Neural crest cell (in vitro differentiated cells): ENCODE data around the gene RFLNA. TPM values are rescaled to one million over a fixed set of nuclear protein-coding genes. Genes with fewer than 3 reads are reported as not detected.

Experiments used
- DNase-seq: peaks from one replicate; pipeline ENCODE4 v3.0.0; 2021; ENCODE audit warnings: low read depth, mixed read lengths, low spot score
- H3K27ac Mint-ChIP-seq: one replicate; pipeline ENCODE4 v1.8.0; 2021; ENCODE audit warnings: mild to moderate bottlenecking, mixed read lengths; ENCODE audit not compliant: unreplicated experiment
- H3K27me3 Mint-ChIP-seq: 2 replicates; pipeline ENCODE4 v1.8.0; 2021; ENCODE audit warnings: low read depth, mild to moderate bottlenecking, mixed read lengths
- H3K36me3 Mint-ChIP-seq: 2 replicates; pipeline ENCODE4 v1.8.0; 2021; ENCODE audit warnings: low read depth, mild to moderate bottlenecking, mixed read lengths
- H3K4me1 Mint-ChIP-seq: 2 replicates; pipeline ENCODE4 v1.8.0; 2021; ENCODE audit warnings: mixed read lengths
- H3K4me3 Mint-ChIP-seq: one replicate; pipeline ENCODE4 v1.8.0; 2021; ENCODE audit warnings: mild to moderate bottlenecking, mixed read lengths
- H3K9me3 Mint-ChIP-seq: 2 replicates; pipeline ENCODE4 v1.8.0; 2021; ENCODE audit warnings: mixed read lengths
- long read RNA-seq: library from polyadenylated mRNA; unstranded; transcript quantifications from one replicate; pipeline ENCODE4 v2.0.0, GENCODE V29; 2020
- total RNA-seq: library from RNA; stranded (reverse); gene quantifications from 2 replicates; pipeline ENCODE4 v1.2.1, GENCODE V29; 2021
- TF ChIP-seq, protein P1 (sequence below): fragments of 200-600 bp; sonication (generic); conservative IDR thresholded peaks from 2 replicates; pipeline ENCODE4 v1.5.0; 2021; ENCODE audit warnings: antibody characterized with exemption, mild to moderate bottlenecking

RFLNA gene, protein sequence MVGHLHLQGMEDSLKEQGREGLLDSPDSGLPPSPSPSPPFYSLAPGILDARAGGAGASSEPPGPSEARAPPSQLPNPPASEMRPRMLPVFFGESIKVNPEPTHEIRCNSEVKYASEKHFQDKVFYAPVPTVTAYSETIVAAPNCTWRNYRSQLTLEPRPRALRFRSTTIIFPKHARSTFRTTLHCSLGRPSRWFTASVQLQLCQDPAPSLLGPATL
- 2.1 and 2.8 TPM in 2 replicates for total RNA-seq
- long read RNA-seq = 0 reads

DNA sequence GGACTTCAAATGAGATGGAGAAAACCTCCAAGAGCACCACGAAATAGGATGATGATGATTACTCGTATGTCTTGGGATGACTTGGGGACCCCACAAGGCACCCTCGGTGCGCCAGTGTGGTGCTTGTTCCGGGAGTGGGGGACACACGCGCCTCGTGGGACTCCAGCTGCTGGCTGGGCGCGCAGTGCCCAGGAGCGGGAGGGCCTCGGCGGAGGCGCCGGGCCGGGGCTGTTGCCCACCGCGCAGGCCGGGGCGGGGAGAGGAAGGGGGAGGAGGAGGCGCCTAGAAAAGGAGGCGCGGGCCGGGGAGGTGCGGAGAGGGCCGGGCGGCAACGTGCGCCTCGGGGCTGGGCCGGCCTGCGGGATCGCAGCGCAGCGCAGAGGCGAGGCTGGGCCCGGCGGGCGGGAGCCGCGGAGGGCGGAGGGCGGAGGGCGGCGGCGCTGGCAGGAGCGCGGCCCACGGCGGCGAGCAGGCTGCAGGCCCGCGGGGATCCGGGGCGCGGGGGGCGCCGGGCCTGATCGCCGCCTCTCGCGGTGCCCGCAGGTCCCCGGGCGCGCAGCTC lies at the start of gene RFLNA:
Gene RFLNA, plus strand, starts transcription at position 314 of the 562 bp plus-strand sequence. CDS start 337 bp downstream, outside the sequence.
- peak within 1 kb of the TSS; percentile 74 for H3K4me3 Mint-ChIP-seq
- H3K36me3 Mint-ChIP-seq = no peaks in the 10 kb centered on the region
- H3K27ac Mint-ChIP-seq = no peak within 1 kb of the TSS
- H3K4me1 Mint-ChIP-seq = peaks cover 30% of the 10 kb centered on the region
- TF ChIP-seq, protein P1, sequence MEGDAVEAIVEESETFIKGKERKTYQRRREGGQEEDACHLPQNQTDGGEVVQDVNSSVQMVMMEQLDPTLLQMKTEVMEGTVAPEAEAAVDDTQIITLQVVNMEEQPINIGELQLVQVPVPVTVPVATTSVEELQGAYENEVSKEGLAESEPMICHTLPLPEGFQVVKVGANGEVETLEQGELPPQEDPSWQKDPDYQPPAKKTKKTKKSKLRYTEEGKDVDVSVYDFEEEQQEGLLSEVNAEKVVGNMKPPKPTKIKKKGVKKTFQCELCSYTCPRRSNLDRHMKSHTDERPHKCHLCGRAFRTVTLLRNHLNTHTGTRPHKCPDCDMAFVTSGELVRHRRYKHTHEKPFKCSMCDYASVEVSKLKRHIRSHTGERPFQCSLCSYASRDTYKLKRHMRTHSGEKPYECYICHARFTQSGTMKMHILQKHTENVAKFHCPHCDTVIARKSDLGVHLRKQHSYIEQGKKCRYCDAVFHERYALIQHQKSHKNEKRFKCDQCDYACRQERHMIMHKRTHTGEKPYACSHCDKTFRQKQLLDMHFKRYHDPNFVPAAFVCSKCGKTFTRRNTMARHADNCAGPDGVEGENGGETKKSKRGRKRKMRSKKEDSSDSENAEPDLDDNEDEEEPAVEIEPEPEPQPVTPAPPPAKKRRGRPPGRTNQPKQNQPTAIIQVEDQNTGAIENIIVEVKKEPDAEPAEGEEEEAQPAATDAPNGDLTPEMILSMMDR = no peak
- DNase-seq = no peak
- H3K9me3 Mint-ChIP-seq = no peaks in the 10 kb centered on the region
- H3K27me3 Mint-ChIP-seq = peaks cover 56% of the 10 kb centered on the region

DNA sequence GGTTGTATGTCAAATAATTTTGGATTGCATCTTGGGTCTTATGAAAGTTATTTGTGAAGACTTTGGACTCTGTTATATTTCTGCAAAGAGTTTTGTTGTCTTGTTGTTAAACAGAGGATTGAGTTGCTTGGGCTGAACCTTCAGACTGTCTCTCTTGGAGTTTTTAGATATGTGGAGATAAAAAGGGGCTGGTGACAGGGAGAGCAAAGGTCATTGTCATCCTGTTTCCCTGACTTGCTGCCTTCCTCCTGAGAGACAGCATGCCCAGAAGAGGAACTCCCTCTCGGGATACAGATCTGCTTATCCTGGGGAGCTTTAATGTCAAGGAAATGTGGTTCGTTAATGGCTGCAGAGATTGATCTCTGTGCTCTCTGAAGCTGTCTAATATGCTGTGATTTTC lies 47.6 kb upstream of the RFLNA start:
- Mint-ChIP-seq H3K4me3 (no peak overlapping the region), H3K9me3 (peaks cover 2% of the 10 kb centered on the region), H3K36me3 (no peaks in the 10 kb centered on the region), H3K27me3 (peaks cover 4% of the 10 kb centered on the region), H3K4me1 (no peaks in the 10 kb centered on the region), H3K27ac (no peak overlapping the region)
- no peak for DNase-seq
- TF ChIP-seq, protein P1 = no peak

DNA sequence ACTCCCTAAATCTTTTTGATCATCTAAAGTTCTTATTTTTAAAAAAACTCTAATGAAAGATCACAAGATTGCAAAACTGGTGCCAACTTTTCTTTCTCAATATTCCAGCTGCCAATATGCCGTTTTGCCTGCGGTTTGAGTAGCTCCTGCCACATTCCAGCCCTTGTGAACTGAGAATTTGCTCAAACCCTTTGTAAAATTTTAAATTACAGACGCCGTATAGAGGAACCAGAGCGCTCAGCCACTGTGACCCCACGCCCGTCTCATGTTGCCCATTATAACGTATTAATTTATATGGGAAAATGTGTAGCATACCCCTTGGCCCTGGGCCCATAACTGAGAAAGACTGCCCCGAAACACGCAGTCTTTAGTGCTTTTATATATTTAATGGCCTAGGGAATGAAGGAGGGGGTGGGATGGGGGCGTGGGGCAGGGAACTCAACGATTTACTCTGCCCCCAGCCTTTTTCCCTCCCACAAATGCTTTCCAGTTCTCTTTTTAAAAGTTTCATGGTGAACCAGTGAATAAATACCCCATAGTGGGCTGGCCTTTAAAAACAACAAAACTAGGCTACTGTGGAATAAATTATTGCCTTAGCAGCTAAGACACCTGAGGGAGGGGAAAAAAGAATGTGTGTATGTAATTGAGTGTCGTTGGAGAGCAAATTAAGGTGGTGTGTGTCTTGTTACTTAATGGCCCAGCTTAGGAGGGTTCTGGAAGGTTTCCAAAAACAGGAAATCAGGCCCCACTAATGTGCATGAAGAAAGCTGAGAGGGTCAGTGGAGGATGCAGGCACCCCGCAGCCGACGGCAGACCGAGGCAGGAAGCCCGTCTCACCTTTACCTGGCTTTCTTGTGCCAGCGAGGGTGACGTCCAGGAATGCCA lies 45.7 kb upstream of the RFLNA start:
- Mint-ChIP-seq H3K4me1 (no peaks in the 10 kb centered on the region), H3K27ac (no peak overlapping the region), H3K36me3 (no peaks in the 10 kb centered on the region), H3K27me3 (no peaks in the 10 kb centered on the region), H3K4me3 (no peak overlapping the region), H3K9me3 (peaks cover 2% of the 10 kb centered on the region)
- DNase-seq = no peak
- TF ChIP-seq, protein P1 = no peak

DNA sequence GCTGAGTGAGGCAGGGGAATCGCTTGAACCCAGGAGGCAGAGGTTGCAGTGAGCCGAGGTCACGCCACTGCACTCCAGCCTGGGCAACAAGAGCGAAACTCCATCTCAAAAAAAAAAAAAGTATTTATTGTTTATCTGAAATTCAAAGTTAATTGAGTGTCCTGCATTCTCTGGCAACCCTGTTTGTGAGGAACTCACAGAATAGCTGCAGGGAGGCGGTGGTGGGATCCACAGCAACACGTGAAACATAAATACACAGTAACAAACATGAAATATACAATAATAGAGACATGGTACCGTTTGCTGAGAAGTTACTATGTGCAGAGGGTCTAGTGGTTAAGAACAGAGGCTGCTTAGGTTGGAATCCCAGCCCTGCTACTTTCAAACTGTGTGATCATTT lies 43.7 kb upstream of the RFLNA start:
- Mint-ChIP-seq H3K4me1 (no peaks in the 10 kb centered on the region), H3K36me3 (no peaks in the 10 kb centered on the region), H3K4me3 (no peak overlapping the region), H3K27ac (no peak overlapping the region), H3K27me3 (peaks cover 3% of the 10 kb centered on the region), H3K9me3 (no peaks in the 10 kb centered on the region)
- TF ChIP-seq, protein P1 = no peak
- no peak for DNase-seq

DNA sequence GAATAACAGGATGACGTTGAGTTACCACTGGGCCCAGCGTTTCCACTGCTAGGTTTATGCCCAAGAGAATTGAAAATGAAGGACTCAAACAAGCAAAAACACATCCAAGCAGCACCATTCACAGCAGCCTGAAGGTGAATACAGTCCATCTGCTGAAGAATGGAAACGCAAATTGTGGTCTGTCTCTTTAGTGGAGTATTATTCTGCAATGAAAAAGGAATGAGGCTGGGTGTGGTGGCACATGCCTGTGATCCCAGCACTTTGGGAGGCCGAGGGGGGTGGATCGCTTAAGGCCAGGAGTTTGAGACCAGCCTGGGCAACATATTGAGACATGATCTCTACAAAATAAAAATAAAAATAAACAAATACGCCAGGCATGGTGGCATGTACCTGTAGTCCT lies 41.9 kb upstream of the RFLNA start:
- Mint-ChIP-seq H3K4me1 (no peaks in the 10 kb centered on the region), H3K36me3 (no peaks in the 10 kb centered on the region), H3K27me3 (peaks cover 13% of the 10 kb centered on the region), H3K9me3 (no peaks in the 10 kb centered on the region), H3K27ac (no peak overlapping the region), H3K4me3 (no peak overlapping the region)
- TF ChIP-seq, protein P1 = no peak
- DNase-seq = no peak
